Measurements from ENCODE around the gene ZMIZ1. TPM values are rescaled to one million over a fixed set of nuclear protein-coding genes. Genes with fewer than 3 reads are reported as not detected.

The ZMIZ1 gene
- total RNA-seq, 1 experiment from 2014 or later = 28.4 TPM

DNA sequence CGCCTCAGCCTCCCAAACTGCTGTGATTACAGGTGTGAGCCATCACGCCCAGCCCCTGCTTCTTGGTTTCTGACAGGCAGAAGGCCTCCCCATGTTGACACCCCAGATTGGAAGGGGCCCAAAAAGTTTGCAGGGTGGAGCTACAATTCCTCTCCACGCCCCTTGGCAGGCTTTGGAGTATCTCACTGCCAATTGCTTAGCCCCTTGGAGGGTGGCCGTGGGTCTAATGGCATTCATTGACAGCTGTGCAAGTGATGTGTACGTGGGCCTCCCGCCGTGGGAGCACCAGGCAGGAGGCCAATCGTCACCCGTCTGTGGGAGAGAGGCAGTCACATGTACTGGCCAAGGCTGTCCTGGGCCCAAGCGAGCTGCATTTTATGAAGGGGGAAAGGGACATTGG, 204.8 kb downstream of the ZMIZ1 start:
- intact Hi-C loops (cut with micrococcal nuclease) = no loop called here
- Histone ChIP-seq H3K9me3 (ENCODE audit: control insufficient read depth in 1 of 2, insufficient read depth in 1 of 2, low read depth in 1 of 2, low read length in 2 of 2) (no peaks in the 10 kb centered on the region), H3K9me2 (ENCODE audit: insufficient read depth) (no peaks in the 10 kb centered on the region), H2AFZ (ENCODE audit: low read depth, low read length, poor library complexity, severe bottlenecking) (no peak overlapping the region), H4K20me1 (ENCODE audit: insufficient read depth) (no peaks in the 10 kb centered on the region), H3K36me3 (ENCODE audit: control insufficient read depth in 1 of 2, insufficient read depth in 2 of 2, low read length in 2 of 2) (no peaks in the 10 kb centered on the region), H3K9ac (ENCODE audit: low read length) (no peak overlapping the region), H3K27ac (ENCODE audit: low read depth, low read length) (no peak overlapping the region), H3K4me2 (ENCODE audit: low read length) (no peak overlapping the region), H3K4me1 (ENCODE audit: control insufficient read depth in 1 of 2, insufficient read depth in 2 of 2, low read length in 2 of 2) (no peaks in the 10 kb centered on the region), H3K27me3 (ENCODE audit: insufficient read depth, low read length) (no peaks in the 10 kb centered on the region), H3K79me2 (ENCODE audit: insufficient read depth, low read length) (no peaks in the 10 kb centered on the region), H3K4me3 (replicated peaks in 1 of 2; ENCODE audit: low read depth in 1 of 2, low read length in 2 of 2) (no peak overlapping the region)
- TF ChIP-seq, protein P1, sequence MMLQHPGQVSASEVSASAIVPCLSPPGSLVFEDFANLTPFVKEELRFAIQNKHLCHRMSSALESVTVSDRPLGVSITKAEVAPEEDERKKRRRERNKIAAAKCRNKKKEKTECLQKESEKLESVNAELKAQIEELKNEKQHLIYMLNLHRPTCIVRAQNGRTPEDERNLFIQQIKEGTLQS (IDR thresholded peaks at IDR 0.05) = no peak
- no peak for TF ChIP-seq CBX3 (IDR thresholded peaks at IDR 0.05; ENCODE audit: low read depth)
- ATAC-seq = no peak
- RAD21 ChIA-PET (ENCODE audit: low non-redundant PET in 1 of 2, low total read pairs in 2 of 2, uncharacterized antibody in 2 of 2, unreplicated experiment in 2 of 2) = no interaction called here
- DNase-seq (ENCODE audit: low read depth, low spot score) = no peak
- CTCF ChIA-PET = no interaction called here
- no TSS peak for BruUV-seq (replicated peaks)
- POLR2A ChIA-PET = no interaction called here

DNA sequence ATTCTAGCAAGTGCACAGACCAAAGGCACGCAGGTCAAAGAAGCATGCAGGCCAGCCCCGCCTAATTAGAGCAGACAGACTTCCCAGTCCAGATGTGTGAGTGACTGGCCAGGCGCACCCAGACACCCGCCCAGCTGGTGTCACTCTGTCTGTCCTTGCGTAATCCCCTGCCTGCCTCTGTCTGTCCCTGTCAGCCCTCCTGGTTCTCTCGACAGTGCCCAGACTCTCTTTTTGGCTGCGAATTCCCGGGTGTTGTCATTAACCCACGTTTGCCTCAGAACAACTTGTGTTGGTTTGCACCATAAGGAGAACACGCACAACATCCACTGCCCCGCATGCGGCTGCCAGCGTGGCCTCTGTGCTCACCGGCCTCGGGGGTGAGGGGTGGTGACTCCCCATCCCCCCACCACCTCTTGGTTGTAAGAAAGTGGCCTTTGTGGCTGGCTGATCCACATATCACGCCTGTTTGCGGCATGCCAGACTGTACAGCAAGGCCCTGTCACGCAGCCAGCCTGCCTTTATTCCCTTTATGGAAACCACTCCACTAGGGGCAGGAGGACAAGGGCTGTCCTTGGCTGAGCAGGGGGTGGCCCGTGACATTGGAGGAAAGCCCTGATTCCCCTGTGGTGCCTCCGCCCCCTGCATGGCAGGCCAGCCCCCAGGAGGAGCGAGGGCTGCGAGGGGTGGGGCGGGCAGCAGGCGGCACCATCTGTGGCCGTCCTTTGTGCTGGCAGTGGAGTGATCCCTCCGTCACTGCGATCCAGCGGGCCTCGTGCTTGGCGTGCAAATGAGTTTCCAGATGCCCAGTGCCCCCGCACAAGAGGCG, 205.7 kb downstream of the ZMIZ1 start:
- H3K4me1 ChIP-seq (ENCODE audit: control insufficient read depth in 1 of 2, insufficient read depth in 2 of 2, low read length in 2 of 2) = no peaks in the 10 kb centered on the region
- no peak overlapping the region for H2AFZ ChIP-seq (ENCODE audit: low read depth, low read length, poor library complexity, severe bottlenecking)
- H3K79me2 ChIP-seq (ENCODE audit: insufficient read depth, low read length) = no peaks in the 10 kb centered on the region
- RAD21 ChIA-PET (ENCODE audit: low non-redundant PET in 1 of 2, low total read pairs in 2 of 2, uncharacterized antibody in 2 of 2, unreplicated experiment in 2 of 2) = no interaction called here
- H3K27me3 ChIP-seq (ENCODE audit: insufficient read depth, low read length) = no peaks in the 10 kb centered on the region
- no peaks in the 10 kb centered on the region for H3K9me2 ChIP-seq (ENCODE audit: insufficient read depth)
- no peaks in the 10 kb centered on the region for H4K20me1 ChIP-seq (ENCODE audit: insufficient read depth)
- no peak overlapping the region for H3K4me2 ChIP-seq (ENCODE audit: low read length)
- no TSS peak for BruUV-seq (replicated peaks)
- POLR2A ChIA-PET = no interaction called here
- no peak overlapping the region for H3K9ac ChIP-seq (ENCODE audit: low read length)
- CTCF ChIA-PET = no interaction called here
- H3K9me3 ChIP-seq (ENCODE audit: control insufficient read depth in 1 of 2, insufficient read depth in 1 of 2, low read depth in 1 of 2, low read length in 2 of 2) = no peaks in the 10 kb centered on the region
- no peak overlapping the region for H3K4me3 ChIP-seq (replicated peaks in 1 of 2; ENCODE audit: low read depth in 1 of 2, low read length in 2 of 2)
- no peak overlapping the region for H3K27ac ChIP-seq (ENCODE audit: low read depth, low read length)
- ATAC-seq (no peak), DNase-seq (ENCODE audit: low read depth, low spot score) (no peak)
- TF ChIP-seq EGR1 (IDR thresholded peaks at IDR 0.05; ENCODE audit: low read depth) (no peak), ZFX (IDR thresholded peaks at IDR 0.05) (no peak), CEBPB (IDR thresholded peaks at IDR 0.05; ENCODE audit: low read depth) (no peak), ELF1 (IDR thresholded peaks at IDR 0.05; ENCODE audit: borderline replicate concordance, low read depth) (no peak), YY1 (IDR thresholded peaks at IDR 0.05; ENCODE audit: extremely low read depth, insufficient replicate concordance, low read depth, low read length) (no peak), EZH2phosphoT487 (IDR thresholded peaks at IDR 0.05; ENCODE audit: borderline replicate concordance) (no peak), JUND (IDR thresholded peaks at IDR 0.05) (no peak), CBX3 (IDR thresholded peaks at IDR 0.05; ENCODE audit: low read depth) (no peak), EZH2 (IDR thresholded peaks at IDR 0.05) (no peak), POLR2A (IDR thresholded peaks at IDR 0.05; ENCODE audit: borderline replicate concordance, extremely low read depth, insufficient read depth, insufficient read length) (no peak), ZNF274 (IDR thresholded peaks at IDR 0.05; ENCODE audit: low read depth, low read length) (no peak), FOSL1 (IDR thresholded peaks at IDR 0.05; ENCODE audit: low read depth) (no peak), SIN3A (IDR thresholded peaks at IDR 0.05; ENCODE audit: low read depth) (no peak), SRF (IDR thresholded peaks at IDR 0.05; ENCODE audit: low read depth) (no peak), POLR2AphosphoS5 (IDR thresholded peaks at IDR 0.05; ENCODE audit: low read depth, low read length) (no peak)
- TF ChIP-seq, protein P2, sequence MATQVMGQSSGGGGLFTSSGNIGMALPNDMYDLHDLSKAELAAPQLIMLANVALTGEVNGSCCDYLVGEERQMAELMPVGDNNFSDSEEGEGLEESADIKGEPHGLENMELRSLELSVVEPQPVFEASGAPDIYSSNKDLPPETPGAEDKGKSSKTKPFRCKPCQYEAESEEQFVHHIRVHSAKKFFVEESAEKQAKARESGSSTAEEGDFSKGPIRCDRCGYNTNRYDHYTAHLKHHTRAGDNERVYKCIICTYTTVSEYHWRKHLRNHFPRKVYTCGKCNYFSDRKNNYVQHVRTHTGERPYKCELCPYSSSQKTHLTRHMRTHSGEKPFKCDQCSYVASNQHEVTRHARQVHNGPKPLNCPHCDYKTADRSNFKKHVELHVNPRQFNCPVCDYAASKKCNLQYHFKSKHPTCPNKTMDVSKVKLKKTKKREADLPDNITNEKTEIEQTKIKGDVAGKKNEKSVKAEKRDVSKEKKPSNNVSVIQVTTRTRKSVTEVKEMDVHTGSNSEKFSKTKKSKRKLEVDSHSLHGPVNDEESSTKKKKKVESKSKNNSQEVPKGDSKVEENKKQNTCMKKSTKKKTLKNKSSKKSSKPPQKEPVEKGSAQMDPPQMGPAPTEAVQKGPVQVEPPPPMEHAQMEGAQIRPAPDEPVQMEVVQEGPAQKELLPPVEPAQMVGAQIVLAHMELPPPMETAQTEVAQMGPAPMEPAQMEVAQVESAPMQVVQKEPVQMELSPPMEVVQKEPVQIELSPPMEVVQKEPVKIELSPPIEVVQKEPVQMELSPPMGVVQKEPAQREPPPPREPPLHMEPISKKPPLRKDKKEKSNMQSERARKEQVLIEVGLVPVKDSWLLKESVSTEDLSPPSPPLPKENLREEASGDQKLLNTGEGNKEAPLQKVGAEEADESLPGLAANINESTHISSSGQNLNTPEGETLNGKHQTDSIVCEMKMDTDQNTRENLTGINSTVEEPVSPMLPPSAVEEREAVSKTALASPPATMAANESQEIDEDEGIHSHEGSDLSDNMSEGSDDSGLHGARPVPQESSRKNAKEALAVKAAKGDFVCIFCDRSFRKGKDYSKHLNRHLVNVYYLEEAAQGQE (IDR thresholded peaks at IDR 0.05; ENCODE audit: low read depth) = no peak
- TF ChIP-seq, protein P3, sequence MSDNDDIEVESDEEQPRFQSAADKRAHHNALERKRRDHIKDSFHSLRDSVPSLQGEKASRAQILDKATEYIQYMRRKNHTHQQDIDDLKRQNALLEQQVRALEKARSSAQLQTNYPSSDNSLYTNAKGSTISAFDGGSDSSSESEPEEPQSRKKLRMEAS (IDR thresholded peaks at IDR 0.05) = no peak
- TF ChIP-seq, protein P1 (IDR thresholded peaks at IDR 0.05) = no peak
- intact Hi-C loops (cut with micrococcal nuclease) = no loop called here
- H3K36me3 ChIP-seq (ENCODE audit: control insufficient read depth in 1 of 2, insufficient read depth in 2 of 2, low read length in 2 of 2) = no peaks in the 10 kb centered on the region
